Natural killer cell (primary cell): ENCODE data around the gene TMEM218. TPM values are rescaled to one million over a fixed set of nuclear protein-coding genes. Genes with fewer than 3 reads are reported as not detected.

ENCODE experiments used
- ATAC-seq, 3 donors: fragments of 150-1000 bp in 2 of 3; fragments of 200-7000 bp in 1 of 3; cut with Tn5 transposase; 1 replicate in 1 of 3; 2 replicates in 2 of 3; pipeline ENCODE4 v1.10.0; 2021; ENCODE audit warnings: mild to moderate bottlenecking in 2 of 3, moderate library complexity in 2 of 3
- DNase-seq, 2 donors: peaks; one replicate each; pipeline versions ENCODE4 v3.0.0 to v3.0.0-alpha.2; 2013 to 2021; ENCODE audit warnings: mixed read lengths in 1 of 2
- H3K27ac ChIP-seq: one replicate; pipeline ENCODE4 v1.5.1; 2013; ENCODE audit warnings: mild to moderate bottlenecking, low read length
- H3K27me3 ChIP-seq: one replicate; pipeline ENCODE4 v1.6.1; 2013; ENCODE audit warnings: low read length; ENCODE audit not compliant: control insufficient read depth, insufficient read depth
- H3K36me3 ChIP-seq: one replicate; pipeline ENCODE4 v1.6.1; 2013; ENCODE audit warnings: low read length; ENCODE audit not compliant: control insufficient read depth, insufficient read depth
- H3K4me1 ChIP-seq: one replicate; pipeline ENCODE4 v1.6.1; 2013; ENCODE audit warnings: low read length; ENCODE audit not compliant: control insufficient read depth, insufficient read depth
- H3K4me3 ChIP-seq: one replicate; pipeline ENCODE4 v1.5.1; 2013; ENCODE audit warnings: low read length
- H3K9me3 ChIP-seq: one replicate; pipeline ENCODE4 v1.6.1; 2013; ENCODE audit warnings: low read length; ENCODE audit not compliant: control insufficient read depth, insufficient read depth
- H3K27ac Mint-ChIP-seq, 2 donors: one replicate each; pipeline ENCODE4 v1.8.0; 2022; ENCODE audit warnings: mild to moderate bottlenecking in 2 of 2, mixed read lengths in 2 of 2, moderate library complexity in 1 of 2
- H3K27me3 Mint-ChIP-seq, 2 donors: one replicate each; pipeline ENCODE4 v1.8.0; 2022; ENCODE audit warnings: low read depth in 2 of 2, mixed read lengths in 2 of 2
- H3K36me3 Mint-ChIP-seq: one replicate; pipeline ENCODE4 v1.8.0; 2022; ENCODE audit warnings: mixed read lengths
- H3K4me1 Mint-ChIP-seq, 2 donors: one replicate each; pipeline ENCODE4 v1.8.0; 2022; ENCODE audit warnings: mixed read lengths in 2 of 2
- H3K4me3 Mint-ChIP-seq: one replicate; pipeline ENCODE4 v1.8.0; 2022; ENCODE audit warnings: mild to moderate bottlenecking, moderate library complexity, mixed read lengths
- H3K9me3 Mint-ChIP-seq, 2 donors: one replicate each; pipeline ENCODE4 v1.8.0; 2022; ENCODE audit warnings: mixed read lengths in 2 of 2
- CTCF ChIP-seq: fragments of 200-600 bp; IDR thresholded peaks from one replicate; pipeline ENCODE4 v1.8.0; 2022; ENCODE audit warnings: antibody characterized with exemption
- WGBS: methylation state at CpG from one replicate; pipeline ENCODE4 v1.1.7; 2013; ENCODE audit warnings: missing lambda C conversion rate; ENCODE audit not compliant: insufficient coverage; 5-methylcytosine and 5-hydroxymethylcytosine counted together
- intact Hi-C: fragments of 100-400 bp; cut with micrococcal nuclease; formaldehyde crosslinking; loops from one replicate; pipeline ENCODE4 v1.14.2; 2022
- total RNA-seq, 4 donors: library from RNA; stranded (reverse); fragments of 120-200 nt in 1 of 4; gene quantifications; one replicate each; pipeline versions ENCODE4 v1.2.3 to v1.2.4, GENCODE V29; 2013 to 2022

The TMEM218 gene
- total RNA-seq, 3 donors from 2014 or later (not counting 1 experiment from before 2014, with no cell fraction given) = 10.0 to 14.2 (median 12.1) TPM

GRCh38 chr11:125070699-125071254 lies 40.6 kb downstream of the TMEM218 start:
- DNase-seq (peak in 1 of 2 donors; percentile 10), ATAC-seq (peak; percentile 86 to 87 (median 87))
- TF ChIP-seq CTCF = no peak
- Mint-ChIP-seq H3K4me1 (peaks cover 9 to 36% of the 10 kb centered on the region in 2 donors), H3K36me3 (no peaks in the 10 kb centered on the region), H3K4me3 (no peak overlapping the region), H3K27ac (peak overlapping the region; percentile 61 to 87), H3K27me3 (peaks cover 2 to 10% of the 10 kb centered on the region in 2 donors), H3K9me3 (no peaks in the 10 kb centered on the region)
- Histone ChIP-seq H3K36me3 (no peaks in the 10 kb centered on the region), H3K27me3 (no peaks in the 10 kb centered on the region), H3K4me1 (peaks cover 53% of the 10 kb centered on the region), H3K9me3 (no peaks in the 10 kb centered on the region), H3K4me3 (no peak overlapping the region), H3K27ac (peak overlapping the region; percentile 54)
- intact Hi-C loops = no loop called here
- 35% methylated on average over 7 of the region's 7 CpGs for WGBS

- H3K27ac ChIP-seq = peak overlapping the region; percentile 54
- TF ChIP-seq CTCF = no peak
- 67% methylated on average over 5 of the region's 5 CpGs for WGBS
Observed at GRCh38 chr11:125069796-125070195, 41.6 kb downstream of the TMEM218 start.

GRCh38 chr11:125069008-125069407 lies 42.4 kb downstream of the TMEM218 start:
- Mint-ChIP-seq H3K4me3 (no peak overlapping the region), H3K9me3 (no peaks in the 10 kb centered on the region), H3K4me1 (peaks cover 9 to 33% of the 10 kb centered on the region in 2 donors), H3K27ac (peak overlapping the region in 1 of 2 donors; percentile 87), H3K36me3 (no peaks in the 10 kb centered on the region), H3K27me3 (peaks cover 6 to 10% of the 10 kb centered on the region in 2 donors)
- H3K27ac ChIP-seq = no peak overlapping the region
- no peak for TF ChIP-seq CTCF
- no peaks in the 10 kb centered on the region for H3K27me3 ChIP-seq
- ATAC-seq (no peak), DNase-seq (no peak)
- H3K4me3 ChIP-seq = no peak overlapping the region
- no peaks in the 10 kb centered on the region for H3K9me3 ChIP-seq
- WGBS = 100% methylated on average over 1 of the region's 4 CpGs
- intact Hi-C loops = no loop called here
- H3K4me1 ChIP-seq = peaks cover 47% of the 10 kb centered on the region
- no peaks in the 10 kb centered on the region for H3K36me3 ChIP-seq

More at GRCh38 chr11:125069796-125070195, 41.6 kb downstream of the TMEM218 start:
- H3K27me3 ChIP-seq = no peaks in the 10 kb centered on the region
- intact Hi-C loops = no loop called here
- Mint-ChIP-seq H3K9me3 (no peaks in the 10 kb centered on the region), H3K4me3 (no peak overlapping the region), H3K36me3 (no peaks in the 10 kb centered on the region), H3K4me1 (peaks cover 9 to 36% of the 10 kb centered on the region in 2 donors), H3K27me3 (peaks cover 2 to 10% of the 10 kb centered on the region in 2 donors), H3K27ac (peak overlapping the region in 1 of 2 donors; percentile 87)
- no peaks in the 10 kb centered on the region for H3K36me3 ChIP-seq
- H3K4me3 ChIP-seq = no peak overlapping the region
- DNase-seq (no peak), ATAC-seq (no peak)
- peaks cover 48% of the 10 kb centered on the region for H3K4me1 ChIP-seq
- no peaks in the 10 kb centered on the region for H3K9me3 ChIP-seq

GRCh38 chr11:125068368-125068767 lies 43.1 kb downstream of the TMEM218 start:
- peaks cover 47% of the 10 kb centered on the region for H3K4me1 ChIP-seq
- no peaks in the 10 kb centered on the region for H3K27me3 ChIP-seq
- H3K36me3 ChIP-seq = no peaks in the 10 kb centered on the region
- H3K4me3 ChIP-seq = no peak overlapping the region
- no peaks in the 10 kb centered on the region for H3K9me3 ChIP-seq
- intact Hi-C loops = no loop called here
- H3K27ac Mint-ChIP-seq = no peak overlapping the region
- no peaks in the 10 kb centered on the region for H3K36me3 Mint-ChIP-seq
- no peak overlapping the region for H3K27ac ChIP-seq
- TF ChIP-seq CTCF = no peak
- H3K9me3 Mint-ChIP-seq = no peaks in the 10 kb centered on the region
- H3K4me1 Mint-ChIP-seq = peaks cover 9 to 31% of the 10 kb centered on the region in 2 donors
- peaks cover 6 to 10% of the 10 kb centered on the region in 2 donors for H3K27me3 Mint-ChIP-seq
- 76% methylated on average over 3 of the region's 4 CpGs for WGBS
- DNase-seq = no peak
- ATAC-seq = no peak
- no peak overlapping the region for H3K4me3 Mint-ChIP-seq
